CD4-positive, alpha-beta T cell treated with Interleukin-17A for 1 hour (primary cell): ENCODE results near the gene KRTAP10-4.
"Not testable (repeated sequence)": the region's sequence is repeated elsewhere in the genome, so short reads cannot be mapped to it uniquely, and the experiment has no call there.

Experiments
- DNase-seq: peaks from one replicate; pipeline ENCODE4 v3.0.0-alpha.2; 2020

Gene KRTAP10-4

DNA sequence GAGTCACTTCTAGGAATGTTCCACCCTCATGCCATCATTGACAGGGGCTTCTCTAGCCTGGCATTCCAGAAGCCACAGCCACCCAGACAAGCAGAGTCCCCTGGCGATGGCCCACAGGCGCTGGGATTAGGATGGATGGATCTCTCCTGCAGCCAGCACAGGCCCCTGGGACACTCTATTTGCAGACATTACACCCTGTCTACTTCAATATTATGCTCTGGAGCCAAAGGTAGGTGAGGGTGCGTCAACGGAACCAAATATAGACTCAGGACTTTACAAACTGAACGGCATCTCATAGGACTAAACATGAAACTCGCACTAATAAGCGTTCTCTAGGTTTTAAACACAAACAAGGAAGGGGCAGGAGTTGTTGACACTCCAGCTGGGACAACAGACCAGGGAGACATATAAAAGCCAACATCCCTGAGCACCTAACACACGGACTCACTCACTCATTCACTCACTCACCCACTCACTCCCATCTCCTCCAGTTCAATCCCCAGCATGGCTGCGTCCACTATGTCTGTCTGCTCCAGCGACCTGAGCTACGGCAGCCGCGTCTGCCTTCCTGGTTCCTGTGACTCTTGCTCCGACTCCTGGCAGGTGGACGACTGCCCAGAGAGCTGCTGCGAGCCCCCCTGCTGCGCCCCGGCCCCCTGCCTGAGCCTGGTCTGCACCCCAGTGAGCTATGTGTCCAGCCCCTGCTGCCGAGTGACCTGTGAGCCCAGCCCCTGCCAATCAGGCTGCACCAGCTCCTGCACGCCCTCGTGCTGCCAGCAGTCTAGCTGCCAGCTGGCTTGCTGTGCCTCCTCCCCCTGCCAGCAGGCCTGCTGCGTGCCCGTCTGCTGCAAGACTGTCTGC, 26.8 kb downstream of the KRTAP10-4 start, which contains the start of gene KRTAP10-7:
TSS of gene KRTAP10-7 (plus strand) at position 480 of the 861 bp plus-strand sequence. CDS start at position 505, 25 bp downstream.
- DNase-seq = not testable (repeated sequence)

DNA sequence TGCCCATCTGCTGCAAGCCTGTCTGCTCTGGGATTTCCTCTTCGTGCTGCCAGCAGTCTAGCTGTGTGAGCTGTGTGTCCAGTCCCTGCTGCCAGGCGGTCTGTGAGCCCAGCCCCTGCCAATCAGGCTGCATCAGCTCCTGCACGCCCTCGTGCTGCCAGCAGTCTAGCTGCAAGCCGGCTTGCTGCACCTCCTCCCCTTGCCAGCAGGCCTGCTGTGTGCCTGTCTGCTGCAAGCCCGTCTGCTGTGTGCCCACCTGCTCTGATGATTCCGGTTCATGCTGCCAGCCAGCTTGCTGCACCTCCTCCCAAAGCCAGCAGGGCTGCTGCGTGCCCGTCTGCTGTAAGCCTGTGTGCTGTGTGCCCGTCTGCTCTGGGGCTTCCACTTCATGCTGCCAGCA, 27.6 kb downstream of the KRTAP10-4 start:
- not testable (repeated sequence) for DNase-seq

DNA sequence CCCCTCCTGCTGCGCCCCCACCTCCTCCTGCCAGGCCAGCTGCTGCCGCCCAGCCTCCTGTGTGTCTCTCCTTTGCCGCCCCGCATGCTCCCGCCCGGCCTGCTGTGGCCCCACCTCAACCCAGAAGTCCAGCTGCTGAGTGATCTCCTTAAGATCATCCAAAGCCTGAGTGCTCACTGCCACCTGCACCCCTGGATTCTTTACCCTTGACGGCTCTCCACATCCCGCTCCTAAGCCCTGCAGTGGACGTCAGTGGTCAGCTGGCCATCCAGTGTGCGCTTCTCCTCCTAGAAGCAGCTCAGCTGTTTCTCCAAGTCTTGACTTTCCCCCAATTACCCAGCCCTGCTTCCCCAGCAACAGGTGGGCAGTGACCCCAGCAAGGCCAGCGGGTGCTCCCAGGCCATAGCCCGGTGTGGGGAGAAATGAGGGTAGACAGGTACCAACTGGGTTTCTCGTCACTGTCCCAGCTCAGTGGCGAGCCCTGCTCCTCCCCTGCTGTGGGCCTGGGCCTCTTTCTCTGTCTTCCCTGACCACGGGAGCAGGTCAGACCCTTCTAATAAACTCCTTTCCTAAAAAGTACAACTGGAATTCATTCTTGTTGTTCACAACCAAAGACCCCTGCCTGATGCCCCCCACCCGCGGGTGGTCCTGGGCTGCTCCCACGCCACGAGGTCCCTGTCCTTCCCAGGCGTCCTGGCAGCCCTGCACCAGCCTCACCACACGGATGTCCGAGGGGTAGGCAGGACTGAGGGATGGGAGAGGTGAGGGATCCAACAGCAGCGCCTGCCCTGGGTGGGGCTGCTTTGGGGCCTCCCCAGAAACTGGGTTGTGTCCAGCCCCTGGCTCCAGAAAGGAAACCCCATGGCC, 28.3 kb downstream of the KRTAP10-4 start:
- no peak for DNase-seq

DNA sequence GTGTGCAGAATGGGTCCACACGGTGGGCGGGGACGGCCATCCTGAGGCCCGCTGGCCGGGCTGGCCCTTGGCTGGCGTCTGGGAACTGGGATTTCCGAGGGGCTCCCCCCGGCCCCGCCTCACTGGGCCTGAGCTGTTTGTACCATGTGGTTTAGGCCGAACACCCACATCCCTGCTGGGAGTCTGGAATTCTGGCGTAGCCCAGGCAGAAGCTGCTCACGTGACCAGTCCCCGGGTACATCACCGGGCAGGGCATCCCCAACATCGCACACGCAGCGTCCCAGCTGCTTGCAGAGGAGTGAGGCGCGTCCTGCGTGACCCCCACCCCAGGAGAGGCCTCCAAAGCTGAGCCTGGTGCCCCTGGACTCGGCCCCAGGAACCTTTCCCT, 28.9 kb downstream of the KRTAP10-4 start:
- DNase-seq = no peak

DNA sequence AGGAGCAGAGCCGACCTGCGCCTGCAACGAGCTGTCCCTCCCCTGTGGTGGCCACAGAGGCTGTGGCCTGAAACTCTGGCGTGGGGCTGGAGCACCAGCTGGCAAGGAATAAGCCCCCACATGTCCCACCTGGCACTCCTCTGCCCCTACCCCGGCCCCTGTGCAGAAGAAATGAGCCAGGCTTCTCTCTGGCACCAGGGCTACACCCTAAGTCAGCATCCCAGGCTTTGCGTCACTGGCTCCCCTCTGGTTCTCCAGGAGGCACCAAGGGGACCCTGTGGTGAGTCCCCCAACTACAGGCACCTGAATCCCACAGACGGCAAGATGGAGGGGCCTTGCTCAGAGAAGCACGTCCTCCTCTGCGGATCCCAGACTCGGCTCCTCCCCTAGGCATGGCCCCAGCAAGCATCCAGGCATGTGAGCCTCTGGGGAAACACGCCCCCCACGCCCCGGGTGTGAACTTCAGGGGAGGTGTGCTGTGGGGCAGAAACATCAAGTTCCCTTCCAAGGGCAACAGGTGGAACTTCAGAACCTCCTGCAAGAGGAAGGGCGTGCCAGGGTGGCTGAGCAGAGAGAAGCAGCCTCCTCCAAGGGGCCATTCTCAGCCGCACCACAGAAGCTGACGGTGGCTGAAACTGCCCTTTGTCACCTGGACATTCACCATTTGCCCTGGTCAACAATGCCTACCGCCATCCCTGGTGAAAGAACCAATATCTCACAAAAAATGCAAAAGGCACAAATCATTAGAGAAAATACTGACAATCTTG, 29.8 kb downstream of the KRTAP10-4 start:
- no peak for DNase-seq

DNA sequence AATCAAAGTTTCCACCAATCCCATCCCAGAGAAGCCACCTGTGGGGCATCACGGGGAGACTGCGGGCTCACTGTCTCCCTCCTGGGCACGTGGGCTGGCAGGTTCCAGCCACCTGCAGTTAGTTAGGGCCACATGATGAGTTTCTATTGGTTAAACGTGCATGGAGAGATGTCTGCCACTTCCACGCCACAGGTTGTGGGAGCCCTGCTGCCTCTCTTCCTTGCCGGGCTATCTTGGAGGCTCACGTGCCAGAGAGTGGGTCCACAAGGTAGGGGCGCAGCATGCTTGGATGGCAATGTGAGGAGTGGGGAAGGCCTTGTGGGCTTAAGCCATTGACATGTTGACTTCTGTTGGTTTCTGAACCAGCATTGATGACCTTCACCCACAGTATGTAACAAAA, 30.4 kb downstream of the KRTAP10-4 start:
- DNase-seq = no peak

DNA sequence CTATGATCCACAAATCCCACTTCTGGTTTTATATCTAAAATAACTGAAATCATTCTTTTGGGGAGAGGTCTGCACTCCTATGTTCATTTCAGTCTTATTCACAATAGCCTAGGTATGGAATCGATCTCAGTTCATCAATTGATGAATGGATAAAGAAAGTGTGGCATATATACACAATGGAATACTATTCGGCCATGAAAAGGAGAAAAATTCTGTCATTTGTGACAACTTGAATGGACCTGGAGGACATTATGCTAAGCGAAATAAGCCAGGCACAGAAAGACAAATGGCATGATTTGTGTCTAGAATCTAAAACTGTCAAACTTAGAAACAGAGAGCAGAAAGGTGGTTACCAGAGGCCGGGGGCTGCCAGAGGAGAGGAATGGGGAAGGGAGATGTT, 33.0 kb downstream of the KRTAP10-4 start:
- DNase-seq = no peak

DNA sequence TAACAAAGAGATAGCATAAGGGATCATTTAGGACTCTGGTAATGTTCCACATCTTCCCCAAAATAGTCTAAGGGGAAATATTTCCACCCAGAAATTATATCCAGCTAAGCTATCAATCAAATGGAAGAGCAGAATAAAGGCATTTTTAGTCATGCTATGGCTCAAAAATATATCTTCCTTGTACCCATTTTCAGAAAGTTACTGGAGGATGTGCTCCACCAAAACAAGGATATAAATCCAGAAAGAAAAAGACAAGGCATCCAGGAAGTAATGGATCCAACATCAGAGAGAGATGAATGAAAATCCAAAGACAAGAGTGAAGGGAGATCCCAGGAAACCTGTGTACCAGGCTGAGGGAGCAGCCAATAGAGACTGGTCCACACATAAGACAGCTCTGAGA, 35.7 kb downstream of the KRTAP10-4 start:
- no peak for DNase-seq

DNA sequence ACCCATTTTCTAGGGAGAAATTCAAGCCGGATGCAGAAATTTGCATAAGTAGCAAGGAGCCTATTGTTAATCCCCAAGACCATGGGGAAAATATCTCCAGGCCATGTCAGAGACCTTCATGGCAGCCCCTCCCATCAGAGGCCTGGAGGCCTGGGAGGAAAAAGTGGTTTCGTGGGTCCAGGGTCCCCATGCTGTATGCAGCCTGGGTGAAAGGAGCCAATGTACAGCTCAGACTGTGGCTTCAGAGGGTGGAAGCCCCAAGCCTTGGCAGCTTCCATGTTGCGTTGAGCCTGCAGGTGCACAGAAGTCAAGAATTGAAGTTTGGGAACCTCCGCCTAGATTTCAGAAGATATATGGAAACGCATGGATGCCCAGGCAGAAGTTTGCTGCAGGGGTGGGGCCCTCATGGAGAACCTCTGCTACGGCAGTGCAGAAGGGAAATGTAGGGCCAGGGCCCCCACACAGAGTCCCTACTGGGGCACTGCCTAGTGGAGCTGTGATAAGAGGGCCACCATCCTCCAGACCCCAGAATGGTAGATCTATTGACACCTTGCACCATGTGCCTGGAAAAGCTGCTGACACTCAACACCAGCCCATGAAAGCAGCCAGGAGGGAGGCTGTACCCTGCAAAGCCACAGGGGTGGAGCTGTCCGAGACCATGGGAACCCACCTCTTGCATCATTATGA, 36.8 kb downstream of the KRTAP10-4 start:
- not testable (repeated sequence) for DNase-seq

DNA sequence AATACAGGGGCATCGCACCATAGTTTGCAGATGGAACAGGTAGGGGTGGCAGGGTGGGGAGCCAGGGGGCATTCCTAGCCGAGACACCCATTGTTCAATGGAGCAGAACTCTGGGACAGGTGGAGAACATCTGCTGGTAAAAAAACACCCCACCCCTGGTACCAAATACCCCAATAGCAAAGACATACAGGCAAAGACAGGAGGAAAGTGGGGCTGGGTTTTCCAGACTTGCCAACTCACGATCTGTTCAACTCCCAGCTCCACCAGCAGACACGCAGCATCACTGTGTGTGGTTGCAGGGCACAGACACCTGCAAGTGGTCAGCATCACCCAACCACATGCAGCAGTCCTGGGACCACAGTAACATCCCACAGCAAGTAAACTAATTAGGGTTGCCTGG, 38.0 kb downstream of the KRTAP10-4 start:
- no peak for DNase-seq

DNA sequence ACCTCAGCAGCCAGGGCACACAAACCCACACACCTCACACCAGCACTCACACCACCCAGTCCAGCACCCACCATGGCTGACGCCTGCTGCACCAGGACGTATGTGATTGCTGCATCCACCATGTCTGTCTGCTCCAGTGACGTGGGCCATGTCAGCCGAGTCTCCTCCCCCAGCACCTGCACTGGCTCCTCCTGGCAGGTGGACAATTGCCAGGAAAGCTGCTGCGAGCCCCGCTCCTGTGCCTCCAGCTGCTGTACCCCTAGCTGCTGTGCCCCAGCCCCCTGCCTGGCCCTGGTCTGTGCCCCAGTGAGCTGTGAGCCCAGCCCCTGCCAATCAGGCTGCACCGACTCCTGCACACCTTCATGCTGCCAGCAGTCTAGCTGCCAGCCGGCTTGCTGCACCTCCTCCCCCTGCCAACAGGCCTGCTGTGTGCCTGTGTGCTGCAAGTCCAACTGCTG, 38.5 kb downstream of the KRTAP10-4 start, which contains the start of gene KRTAP10-8:
TSS of gene KRTAP10-8 (plus strand) at position 51 of the 458 bp plus-strand sequence. CDS start at position 73, 22 bp downstream.
- no peak for DNase-seq

DNA sequence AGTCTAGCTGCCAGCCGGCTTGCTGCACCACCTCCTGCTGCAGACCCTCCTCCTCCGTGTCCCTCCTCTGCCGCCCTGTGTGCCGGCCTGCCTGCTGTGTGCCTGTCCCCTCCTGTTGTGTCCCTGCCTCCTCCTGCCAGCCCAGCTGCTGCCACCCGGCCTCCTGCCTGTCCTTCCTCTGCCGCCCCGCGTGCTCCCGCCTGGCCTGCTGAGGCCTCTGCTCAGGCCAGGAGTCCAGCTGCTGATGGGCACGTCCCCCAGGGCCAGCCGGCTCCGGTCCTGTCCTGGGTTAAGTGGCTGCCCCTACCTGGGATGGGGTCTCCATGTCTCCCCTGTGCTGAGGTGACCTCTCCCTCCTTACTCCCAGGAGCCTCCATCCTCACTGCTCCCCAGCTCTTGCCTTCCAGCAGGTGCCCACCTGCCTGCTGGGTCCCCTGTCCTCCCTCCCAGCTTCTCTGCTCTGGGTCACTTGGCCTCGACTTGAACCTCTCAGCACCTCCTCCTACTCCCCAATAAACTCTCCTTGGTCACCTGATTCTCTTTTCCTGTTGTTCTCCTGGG, 39.2 kb downstream of the KRTAP10-4 start:
- no peak for DNase-seq

DNA sequence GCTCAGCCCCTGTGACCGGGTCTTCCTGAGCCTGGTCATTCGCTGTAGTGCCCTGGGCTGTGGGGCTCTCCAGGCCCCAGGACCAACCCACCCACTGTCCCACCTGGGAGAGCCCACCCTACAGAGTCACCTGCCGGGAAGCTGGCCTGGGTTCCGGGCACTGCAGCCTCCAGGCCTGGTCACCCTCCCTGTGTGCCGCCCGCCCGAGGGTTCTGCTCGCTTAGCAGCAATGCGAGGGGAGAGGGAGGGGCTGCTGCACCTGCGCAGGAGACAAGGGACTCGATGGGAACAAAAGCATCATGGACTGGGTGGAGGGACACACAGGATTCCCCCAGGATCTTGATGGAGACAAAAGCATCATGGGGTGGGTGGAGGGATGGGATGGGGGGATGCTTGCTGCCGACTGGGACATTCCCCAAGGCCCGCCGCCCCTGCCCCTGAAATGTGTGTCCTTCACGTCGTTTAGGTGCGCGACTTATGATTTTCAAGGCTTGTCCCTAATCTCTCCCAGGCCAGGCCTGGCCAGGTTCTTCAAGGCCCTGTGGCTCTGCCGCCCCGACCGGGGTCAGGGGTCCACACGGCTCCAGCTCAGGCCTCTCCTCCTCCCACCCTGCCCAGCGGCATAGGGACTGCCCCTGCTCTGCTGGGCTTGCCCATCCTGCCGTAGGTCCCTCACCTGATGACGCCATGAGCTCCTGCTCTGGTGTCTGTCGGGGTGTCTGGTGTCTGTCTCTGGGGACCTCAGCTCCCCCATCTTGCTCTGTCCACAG, 40.0 kb downstream of the KRTAP10-4 start:
- no peak for DNase-seq

DNA sequence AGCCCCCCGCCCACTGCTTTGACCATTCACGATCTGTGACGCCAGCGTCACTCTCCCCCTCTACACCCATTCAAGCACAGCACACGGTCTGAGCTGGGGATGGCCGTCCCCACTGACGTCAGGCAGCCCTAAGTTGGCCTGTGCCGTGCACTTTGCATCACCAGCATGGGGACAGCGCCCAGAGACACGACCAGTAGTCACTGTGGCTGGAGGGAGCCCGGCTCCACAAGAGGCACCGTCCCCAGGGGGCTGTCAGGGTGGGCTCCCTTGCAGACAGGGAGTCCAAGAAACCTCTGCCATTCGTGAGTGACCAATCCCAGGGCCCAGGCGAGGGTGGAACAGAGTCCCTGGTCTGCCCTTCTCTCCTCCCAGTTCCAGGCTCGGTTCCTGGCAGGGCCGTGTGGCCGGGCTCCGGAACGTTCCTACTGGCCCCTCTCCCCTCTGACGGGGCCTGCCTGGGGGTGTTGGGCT, 40.7 kb downstream of the KRTAP10-4 start:
- DNase-seq = no peak

DNA sequence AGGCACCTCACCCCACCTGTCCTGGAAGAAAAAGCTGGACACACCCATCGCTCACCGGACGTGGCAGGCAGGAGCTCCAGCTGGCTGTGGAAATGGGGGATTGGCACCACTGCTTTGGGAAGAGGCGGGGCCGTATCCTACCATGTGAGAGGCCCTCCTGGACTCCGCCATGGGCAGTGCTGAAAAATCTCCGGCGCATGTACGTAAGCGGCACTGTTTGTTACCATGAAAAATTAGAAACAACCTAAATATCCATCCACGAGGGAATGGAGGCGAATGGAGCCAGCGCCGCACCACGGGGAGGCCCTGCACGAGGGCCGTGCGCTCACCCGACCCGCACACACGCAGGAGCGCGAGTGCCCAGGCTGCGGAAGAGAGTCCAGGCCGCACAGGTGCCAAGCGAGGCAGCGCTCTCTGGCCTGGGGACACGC, 41.4 kb downstream of the KRTAP10-4 start:
- DNase-seq = no peak

DNA sequence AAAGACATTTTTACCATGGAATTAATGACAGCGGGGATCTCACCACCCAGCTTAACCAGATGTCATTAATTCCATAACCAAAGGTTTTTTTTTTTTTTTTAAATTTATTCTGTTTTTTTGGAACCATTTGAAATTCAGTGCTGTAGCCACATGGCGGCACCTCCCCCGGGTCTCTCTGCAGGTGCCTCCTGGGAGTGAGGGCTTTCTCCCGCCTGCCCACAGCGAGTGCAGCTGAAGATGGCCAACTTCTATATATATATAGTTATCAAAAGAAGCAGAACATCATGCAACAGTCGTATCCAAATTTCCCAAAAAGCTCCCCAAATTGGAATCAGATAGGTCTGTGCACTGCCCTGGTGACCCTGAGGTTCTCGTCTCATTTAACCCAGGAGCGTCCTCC, 41.9 kb downstream of the KRTAP10-4 start:
- DNase-seq = no peak

DNA sequence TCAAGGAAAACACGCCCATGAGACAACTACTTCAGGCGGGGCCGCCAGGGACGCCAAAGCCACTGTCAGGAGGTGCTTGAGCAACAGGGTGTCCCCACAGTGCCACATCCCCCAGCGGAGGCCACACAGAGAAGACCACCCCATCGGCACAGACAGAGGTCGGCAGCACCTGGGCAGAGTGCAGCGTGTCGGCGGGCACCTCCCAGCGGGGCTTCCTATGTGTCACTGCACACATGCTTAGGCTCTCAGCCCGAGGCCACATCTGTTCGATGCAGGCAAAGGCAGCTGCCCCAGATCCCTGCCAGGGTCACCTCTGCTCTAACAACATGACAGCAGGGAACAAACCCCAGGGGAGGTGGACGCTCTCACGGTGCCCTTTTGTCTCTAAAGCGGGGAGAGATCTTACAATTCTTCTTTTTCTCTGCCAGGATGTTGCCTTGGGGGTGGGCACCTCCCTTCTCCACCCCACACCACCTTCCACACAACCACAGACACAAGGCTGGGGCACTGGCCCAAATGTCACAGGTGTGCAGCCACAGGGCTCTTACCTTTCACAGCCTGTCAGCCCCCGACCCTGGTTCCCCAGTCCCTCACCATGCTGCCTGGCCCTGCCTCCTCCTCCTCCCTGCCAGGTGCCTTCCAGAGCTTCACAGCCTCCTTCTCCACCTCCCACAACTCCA, 42.5 kb downstream of the KRTAP10-4 start:
- no peak for DNase-seq

DNA sequence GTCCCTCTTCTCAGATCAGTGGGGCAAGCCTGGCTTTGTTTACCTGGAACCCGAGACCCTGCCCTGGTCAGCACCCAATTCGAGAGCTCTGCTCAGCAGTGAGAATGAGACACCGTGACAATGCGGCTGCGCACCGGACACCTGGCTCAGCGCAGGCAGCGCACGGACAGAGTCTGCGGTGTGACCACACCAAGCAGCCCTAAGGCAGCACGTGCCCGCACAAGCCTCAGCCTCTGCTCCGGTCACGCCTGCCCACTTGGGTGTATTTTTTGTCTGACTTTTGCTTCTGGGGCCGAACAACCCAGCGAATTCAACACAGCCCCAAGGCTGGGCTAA, 43.0 kb downstream of the KRTAP10-4 start:
- no peak for DNase-seq

DNA sequence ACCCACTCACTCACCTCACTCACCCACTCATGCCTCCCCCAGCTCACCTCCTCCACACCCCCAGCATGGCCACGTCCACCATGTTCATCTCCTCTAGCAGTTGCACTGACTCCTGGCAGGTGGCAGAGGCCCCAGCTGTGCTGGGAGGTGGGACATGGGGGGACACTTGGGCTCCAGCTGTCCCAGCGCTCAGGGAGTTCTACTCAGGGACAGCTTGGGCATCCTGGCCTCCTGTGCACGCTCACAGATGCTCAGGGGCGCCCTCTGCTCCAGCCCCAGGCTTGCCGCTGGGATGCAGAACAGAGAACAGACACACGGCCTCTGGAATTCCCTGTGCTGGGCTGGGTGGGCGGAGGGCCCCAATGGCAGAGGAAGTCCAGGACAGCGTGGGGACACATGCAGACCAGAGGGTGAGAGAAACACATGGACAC, 43.6 kb downstream of the KRTAP10-4 start:
- DNase-seq = no peak

DNA sequence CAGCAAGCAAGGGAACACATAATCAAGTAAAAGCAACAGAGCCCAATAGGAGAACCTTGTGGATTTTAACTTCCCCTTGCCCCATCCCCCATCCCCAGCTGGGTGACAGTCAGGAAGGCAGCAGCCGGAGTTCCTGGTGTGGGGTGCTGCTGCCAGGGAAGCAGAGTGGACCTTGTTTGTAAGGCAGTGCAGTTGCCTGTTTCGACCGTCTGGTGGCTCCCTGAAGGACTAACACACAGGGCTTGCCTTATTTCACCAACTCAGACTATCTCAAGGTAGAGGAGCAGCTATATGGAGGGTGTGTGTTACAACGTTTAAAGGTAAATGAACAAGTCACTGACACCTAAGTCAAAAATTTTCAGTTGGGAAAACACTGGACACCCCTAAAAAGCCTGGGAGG, 45.0 kb downstream of the KRTAP10-4 start:
- DNase-seq = no peak
